ENCODE measurements around the gene VASN. TPM values are rescaled to one million over a fixed set of nuclear protein-coding genes. Genes with fewer than 3 reads are reported as not detected.

VASN gene
- total and polyA plus RNA-seq, 10 of the 15 experiments (the other 5 are each of a cell fraction or from before 2014, with no cell fraction given), result 0.02 to 0.19 (median 0.14) TPM; not detected in 6

- ChIA-PET RAD21 (ENCODE audit: unreplicated experiment) (no interaction called here), CTCF (interaction anchor here (0.6 kb wide), 1 partner anchor 21 kb away, joined by 3 read pairs; no protein-coding TSS in a partner anchor)
- TF ChIP-seq ETV6 (conservative IDR thresholded peaks at IDR 0.05 in 1 of 2, IDR thresholded peaks at IDR 0.05 in 1 of 2; ENCODE audit: borderline replicate concordance in 1 of 2, low read depth in 1 of 2) (no peak), MEF2A (IDR thresholded peaks at IDR 0.05; ENCODE audit: insufficient read depth, low read depth, low read length) (no peak), RB1 (IDR thresholded peaks at IDR 0.05; ENCODE audit: borderline replicate concordance) (no peak), EP300 (IDR thresholded peaks at IDR 0.05; ENCODE audit: borderline replicate concordance in 1 of 2, control insufficient read depth in 1 of 2, low read depth in 2 of 2, low read length in 2 of 2) (no peak), RFX5 (IDR thresholded peaks at IDR 0.05; ENCODE audit: low read depth, low read length) (no peak), CEBPB (IDR thresholded peaks at IDR 0.05; ENCODE audit: borderline replicate concordance in 1 of 2, low read depth in 2 of 2, low read length in 2 of 2) (no peak), MXI1 (IDR thresholded peaks at IDR 0.05; ENCODE audit: low read depth, low read length) (no peak), STAT1 (conservative IDR thresholded peaks at IDR 0.05) (no peak), NKRF (conservative IDR thresholded peaks at IDR 0.05) (no peak), YY1 (IDR thresholded peaks at IDR 0.05; ENCODE audit: low read depth, low read length) (no peak), PRDM15 (CRISPR knock-in tag; IDR thresholded peaks at IDR 0.05) (no peak), JUNB (IDR thresholded peaks at IDR 0.05) (no peak), CREM (IDR thresholded peaks at IDR 0.05; ENCODE audit: low read depth) (no peak), PKNOX1 (IDR thresholded peaks at IDR 0.05) (no peak), ZZZ3 (IDR thresholded peaks at IDR 0.05; ENCODE audit: control insufficient read depth, insufficient read length, low read depth) (no peak), SPI1 (IDR thresholded peaks at IDR 0.05; ENCODE audit: borderline replicate concordance, insufficient read depth, low read depth, low read length) (no peak)
Measured at GRCh38 chr16:4381072-4381934, 9.7 kb downstream of the VASN start.

More at GRCh38 chr16:4381072-4381934, 9.7 kb downstream of the VASN start:
- H3K36me3 ChIP-seq (ENCODE audit: control insufficient read depth in 2 of 2, insufficient read depth in 2 of 2, low read length in 1 of 2), result peaks cover 0 to 9% of the 10 kb centered on the region in 2 experiments; a peak in 3 of 4 replicates
- no peak overlapping the region for H3K4me2 ChIP-seq (ENCODE audit: control insufficient read depth, insufficient read depth)
- no TSS peak for BruUV-seq (replicated peaks)
- H3K4me3 ChIP-seq, result no peak overlapping the region
- intact Hi-C loops (cut with micrococcal nuclease; ENCODE audit: unreplicated experiment), result no loop called here
- ATAC-seq (no peak), FAIRE-seq (no peak), DNase-seq (ENCODE audit: low read depth, low spot score) (no peak)
- H3K4me1 ChIP-seq (ENCODE audit: control insufficient read depth, insufficient read depth, low read length), result no peaks in the 10 kb centered on the region
- no peaks in the 10 kb centered on the region for H4K20me1 ChIP-seq (ENCODE audit: control insufficient read depth, insufficient read depth)
- H3K27me3 ChIP-seq (replicated peaks in 1 of 2; ENCODE audit: control insufficient read depth in 2 of 2, insufficient read depth in 2 of 2, low read length in 1 of 2), result no peaks in the 10 kb centered on the region
- no peaks in the 10 kb centered on the region for H3K9me3 ChIP-seq (replicated peaks; ENCODE audit: control insufficient read depth, insufficient read depth, low read length)
- no peak overlapping the region for H3K9ac ChIP-seq (ENCODE audit: control insufficient read depth, insufficient read depth, low read length)
- H3K27ac ChIP-seq (ENCODE audit: control insufficient read depth, insufficient read depth), result no peak overlapping the region
- 96% methylated on average over 42 of the region's 59 CpGs for WGBS (ENCODE audit: insufficient coverage, insufficient replicate concordance, low lambda C conversion rate, missing lambda C conversion rate)
- H2AFZ ChIP-seq (ENCODE audit: control insufficient read depth, low read depth, low read length), result no peak overlapping the region
- in situ Hi-C loops (cut with MboI), result no loop called here
- H3K79me2 ChIP-seq (ENCODE audit: control insufficient read depth, insufficient read depth, low read length), result no peaks in the 10 kb centered on the region
- ChIA-PET SMC1A (ENCODE audit: uncharacterized antibody, unreplicated experiment) (no interaction called here), POLR2A (no interaction called here)

Measured in GM12878 (cell line).